Lower leg skin (tissue), 3 donors: ENCODE measurements around the gene BTN2A1.

Source experiments
- POLR2A ChIP-seq, 2 donors: fragments of 450-650 bp; IDR thresholded peaks; one replicate each; pipeline ENCODE4 v1.6.1; 2016 to 2017; ENCODE audit warnings: antibody characterized with exemption in 2 of 2, mild to moderate bottlenecking in 1 of 2, moderate library complexity in 1 of 2
- TF ChIP-seq, protein P1 (sequence below), 3 donors: fragments of 450-650 bp; IDR thresholded peaks; one replicate each; pipeline ENCODE4 v1.5.1; 2016; ENCODE audit warnings: antibody characterized with exemption in 3 of 3, mild to moderate bottlenecking in 3 of 3, moderate library complexity in 2 of 3

DNA sequence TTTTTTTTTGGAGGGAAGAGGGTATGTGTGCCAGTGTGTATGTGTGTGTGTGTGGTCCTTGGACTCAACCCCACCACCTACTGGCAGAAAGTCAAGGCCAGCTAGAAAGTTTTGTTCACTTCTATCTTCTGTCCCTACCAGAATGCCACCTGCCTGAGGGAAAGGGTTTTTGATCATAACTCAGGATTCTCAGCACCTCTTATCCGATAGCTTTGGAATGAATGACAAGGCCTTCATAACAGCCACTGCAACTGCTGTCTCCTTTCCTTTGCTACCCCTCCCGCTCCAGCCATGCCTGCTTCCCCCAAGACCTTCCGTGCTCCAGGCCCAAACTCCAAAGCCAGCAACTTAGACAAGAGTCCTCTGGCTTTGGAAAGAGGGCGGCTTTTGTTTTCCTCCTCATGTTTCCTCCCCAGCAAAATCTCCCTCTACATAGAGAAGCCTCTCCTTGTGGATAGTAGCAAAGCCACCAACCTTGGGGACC lies 37.0 kb upstream of the BTN2A1 start:
- TF ChIP-seq, protein P1, sequence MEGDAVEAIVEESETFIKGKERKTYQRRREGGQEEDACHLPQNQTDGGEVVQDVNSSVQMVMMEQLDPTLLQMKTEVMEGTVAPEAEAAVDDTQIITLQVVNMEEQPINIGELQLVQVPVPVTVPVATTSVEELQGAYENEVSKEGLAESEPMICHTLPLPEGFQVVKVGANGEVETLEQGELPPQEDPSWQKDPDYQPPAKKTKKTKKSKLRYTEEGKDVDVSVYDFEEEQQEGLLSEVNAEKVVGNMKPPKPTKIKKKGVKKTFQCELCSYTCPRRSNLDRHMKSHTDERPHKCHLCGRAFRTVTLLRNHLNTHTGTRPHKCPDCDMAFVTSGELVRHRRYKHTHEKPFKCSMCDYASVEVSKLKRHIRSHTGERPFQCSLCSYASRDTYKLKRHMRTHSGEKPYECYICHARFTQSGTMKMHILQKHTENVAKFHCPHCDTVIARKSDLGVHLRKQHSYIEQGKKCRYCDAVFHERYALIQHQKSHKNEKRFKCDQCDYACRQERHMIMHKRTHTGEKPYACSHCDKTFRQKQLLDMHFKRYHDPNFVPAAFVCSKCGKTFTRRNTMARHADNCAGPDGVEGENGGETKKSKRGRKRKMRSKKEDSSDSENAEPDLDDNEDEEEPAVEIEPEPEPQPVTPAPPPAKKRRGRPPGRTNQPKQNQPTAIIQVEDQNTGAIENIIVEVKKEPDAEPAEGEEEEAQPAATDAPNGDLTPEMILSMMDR (IDR thresholded peaks at IDR 0.05) = no peak
- TF ChIP-seq POLR2A (IDR thresholded peaks at IDR 0.05) = no peak
